GM19025 (cell line): ENCODE measurements around the gene FASN.

Source experiments
- ATAC-seq: cut with Tn5 transposase; IDR thresholded peaks from one replicate; pipeline ENCODE4 v1.9.1; 2021; ENCODE audit warnings: mild to moderate bottlenecking, low read depth, moderate library complexity; ENCODE audit not compliant: unreplicated experiment

The FASN gene

GRCh38 chr17:82059272-82060000, 38.6 kb downstream of the FASN start:
- no peak for ATAC-seq

GRCh38 chr17:82058855-82059249, 39.2 kb downstream of the FASN start:
- ATAC-seq = no peak

- ATAC-seq = no peak
Measured at GRCh38 chr17:82058230-82058854, 39.7 kb downstream of the FASN start.

GRCh38 chr17:82056729-82057621, 41.1 kb downstream of the FASN start:
- ATAC-seq = no peak

DNA sequence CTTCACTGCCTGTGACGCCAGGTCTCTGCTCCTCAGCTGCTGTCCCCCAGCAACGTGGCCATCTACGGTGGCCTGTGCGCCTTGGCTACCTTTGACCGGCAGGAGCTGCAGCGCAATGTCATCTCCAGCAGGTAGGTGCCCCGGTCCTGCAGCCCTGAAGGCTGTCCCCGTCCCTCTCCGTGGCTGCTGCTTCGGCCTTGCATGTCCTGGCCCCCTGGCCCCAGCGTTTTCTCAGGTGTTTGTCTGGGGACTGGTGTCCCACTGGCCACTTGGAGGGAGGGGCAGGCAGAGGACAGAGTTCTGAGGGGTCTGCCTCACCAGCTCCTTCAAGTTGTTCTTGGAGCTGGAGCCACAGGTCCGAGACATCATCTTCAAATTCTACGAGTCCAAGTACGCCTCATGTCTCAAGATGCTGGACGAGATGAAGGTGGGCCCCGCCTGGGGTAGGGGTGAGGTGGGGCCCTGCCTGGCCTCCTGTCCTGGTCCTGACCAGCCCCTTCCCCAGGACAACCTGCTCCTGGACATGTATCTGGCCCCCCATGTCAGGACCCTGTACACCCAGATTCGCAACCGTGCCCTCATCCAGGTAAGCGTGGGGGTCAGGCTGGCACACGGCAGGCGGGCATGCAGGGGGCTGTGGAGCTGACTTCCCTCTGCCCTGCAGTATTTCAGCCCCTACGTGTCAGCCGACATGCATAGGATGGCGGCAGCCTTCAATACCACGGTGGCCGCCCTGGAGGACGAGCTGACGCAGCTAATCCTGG, 41.9 kb downstream of the FASN start:
- ATAC-seq = no peak

DNA sequence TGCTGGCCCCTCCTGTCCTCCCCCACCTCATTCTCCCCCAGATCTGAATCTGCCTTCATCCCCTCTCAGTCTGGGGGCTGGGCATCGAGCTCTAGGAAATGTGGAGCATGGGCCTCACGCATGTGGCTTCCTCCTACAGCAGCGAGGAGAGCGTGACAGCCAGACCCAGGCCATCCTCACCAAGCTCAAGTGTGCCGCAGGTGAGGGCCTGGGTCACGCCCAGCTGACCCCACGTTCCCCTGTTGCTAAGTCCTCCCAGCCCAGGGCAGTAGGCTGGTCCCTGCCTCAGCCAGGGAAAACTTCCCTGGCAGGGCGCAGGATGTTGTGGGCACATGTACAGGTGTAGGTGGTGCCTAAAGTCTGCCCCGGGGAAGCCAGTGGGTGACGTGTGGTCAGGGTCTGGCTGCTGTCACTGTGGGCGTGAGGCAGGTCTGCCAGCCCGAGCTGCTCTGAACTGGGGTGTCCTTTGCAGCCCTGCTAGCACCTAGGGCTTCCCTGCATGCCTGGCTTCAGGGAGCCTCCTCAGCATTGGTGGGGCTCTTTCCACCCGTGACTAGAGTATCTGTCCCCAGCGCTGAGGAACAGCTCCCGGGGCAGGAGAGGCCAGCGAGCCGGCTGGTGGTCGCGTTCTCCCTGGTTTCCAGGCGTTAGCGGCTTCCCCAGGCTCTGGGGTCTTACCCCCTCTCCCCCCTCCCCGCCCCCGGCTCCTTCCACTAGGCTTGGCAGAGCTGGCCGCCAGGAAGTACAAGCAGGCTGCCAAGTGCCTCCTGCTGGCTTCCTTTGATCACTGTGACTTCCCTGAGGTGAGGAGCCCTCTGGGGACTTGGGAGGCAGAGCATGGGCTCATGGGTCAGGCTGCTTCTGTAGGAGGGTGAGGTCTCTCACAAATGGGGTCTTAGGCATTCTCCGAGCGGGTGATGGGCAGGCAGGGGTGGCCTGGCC, 42.7 kb downstream of the FASN start:
- no peak for ATAC-seq

DNA sequence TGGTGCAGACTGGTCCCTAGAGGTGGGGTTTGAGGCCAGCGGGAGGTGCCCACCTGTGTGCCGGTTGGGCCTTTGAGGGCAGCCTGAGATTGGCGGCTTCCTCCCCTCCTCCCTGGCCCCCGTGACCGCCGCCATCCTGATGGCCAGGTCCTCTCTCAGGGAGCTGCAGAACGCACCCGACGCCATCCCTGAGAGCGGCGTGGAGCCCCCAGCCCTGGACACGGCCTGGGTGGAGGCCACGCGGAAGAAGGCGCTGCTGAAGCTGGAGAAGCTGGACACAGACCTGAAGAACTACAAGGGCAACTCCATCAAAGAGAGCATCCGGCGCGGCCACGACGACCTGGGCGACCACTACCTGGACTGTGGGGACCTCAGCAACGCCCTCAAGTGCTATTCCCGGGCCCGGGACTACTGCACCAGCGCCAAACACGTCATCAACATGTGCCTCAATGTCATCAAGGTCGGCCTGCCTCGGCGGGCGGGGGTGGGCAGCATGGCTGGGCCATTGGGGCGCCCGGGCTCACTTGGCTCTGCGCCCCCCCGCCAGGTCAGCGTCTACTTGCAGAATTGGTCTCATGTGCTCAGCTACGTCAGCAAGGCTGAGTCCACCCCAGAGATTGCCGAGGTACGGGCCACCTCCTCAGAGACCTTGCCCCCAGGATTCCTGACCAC, 43.5 kb downstream of the FASN start:
- no peak for ATAC-seq

DNA sequence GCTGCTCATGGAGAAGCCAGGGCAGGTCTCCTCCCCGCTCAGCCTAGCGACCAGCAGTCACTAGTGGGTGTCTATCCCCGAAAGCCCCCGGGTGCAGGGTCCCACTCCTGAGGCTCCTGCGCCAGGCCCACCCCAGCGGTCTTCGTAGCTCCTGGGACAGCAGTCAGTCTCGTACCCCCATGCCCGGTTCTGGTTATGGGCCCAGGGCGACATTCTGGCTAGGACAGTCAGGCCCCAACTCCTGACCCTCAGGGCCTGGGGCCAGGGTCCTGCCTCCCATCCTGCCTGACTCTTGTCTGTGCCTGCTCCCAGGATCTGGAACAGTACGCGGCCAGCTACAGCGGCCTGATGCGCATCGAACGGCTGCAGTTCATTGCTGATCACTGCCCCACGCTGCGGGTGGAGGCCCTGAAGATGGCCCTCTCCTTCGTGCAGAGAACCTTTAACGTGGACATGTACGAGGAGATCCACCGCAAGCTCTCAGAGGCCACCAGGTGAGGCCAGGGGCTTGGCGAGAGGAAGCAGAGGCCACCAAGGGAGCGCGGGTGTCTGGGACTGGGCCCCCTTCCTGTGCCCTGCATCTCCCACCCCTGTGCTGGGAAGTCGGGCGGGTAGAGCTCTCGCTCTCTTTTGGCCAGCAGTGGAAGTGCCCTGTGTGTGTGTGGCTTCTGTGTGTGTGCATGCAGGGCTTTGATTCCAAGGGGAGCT, 44.3 kb downstream of the FASN start:
- ATAC-seq = no peak

DNA sequence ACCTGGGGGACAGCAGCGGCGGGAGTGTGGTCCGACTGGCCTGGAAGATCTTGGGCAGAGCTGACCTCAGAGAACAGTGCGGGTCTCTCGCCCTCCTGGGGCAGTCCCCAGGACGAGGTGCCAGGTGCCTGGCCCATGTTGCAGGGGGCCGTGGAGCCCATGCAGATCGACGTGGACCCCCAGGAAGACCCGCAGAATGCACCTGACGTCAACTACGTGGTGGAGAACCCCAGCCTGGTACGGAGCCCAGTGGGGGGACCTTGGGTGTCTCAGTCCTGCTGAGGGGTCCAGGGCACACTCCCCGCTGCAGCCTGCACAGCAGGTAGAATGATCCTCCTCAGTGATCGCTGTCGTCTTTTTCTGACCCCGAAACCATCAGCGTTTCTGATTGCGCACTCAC, 44.9 kb downstream of the FASN start:
- no peak for ATAC-seq

DNA sequence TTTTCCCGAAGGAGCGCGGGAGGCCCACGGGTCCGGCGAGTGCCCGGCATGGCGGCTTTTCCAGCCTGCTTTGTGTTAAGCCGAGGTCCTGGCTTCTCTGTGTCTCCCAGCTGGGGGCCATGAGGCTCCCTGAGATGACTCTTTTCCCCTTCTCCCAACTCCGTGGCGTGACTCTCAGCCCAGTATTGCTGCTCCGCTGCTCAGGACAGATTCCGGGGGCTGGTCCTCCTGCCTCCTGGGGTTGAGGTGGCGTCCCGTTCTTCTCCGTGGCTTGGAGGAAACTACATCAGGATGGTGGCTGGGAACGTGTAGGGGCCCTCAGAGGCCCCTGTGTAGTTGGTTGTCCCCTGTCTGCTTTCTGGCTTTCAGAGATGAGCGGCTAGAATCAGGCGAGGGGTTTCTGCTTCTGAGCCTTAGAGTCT, 45.4 kb downstream of the FASN start:
- no peak for ATAC-seq

DNA sequence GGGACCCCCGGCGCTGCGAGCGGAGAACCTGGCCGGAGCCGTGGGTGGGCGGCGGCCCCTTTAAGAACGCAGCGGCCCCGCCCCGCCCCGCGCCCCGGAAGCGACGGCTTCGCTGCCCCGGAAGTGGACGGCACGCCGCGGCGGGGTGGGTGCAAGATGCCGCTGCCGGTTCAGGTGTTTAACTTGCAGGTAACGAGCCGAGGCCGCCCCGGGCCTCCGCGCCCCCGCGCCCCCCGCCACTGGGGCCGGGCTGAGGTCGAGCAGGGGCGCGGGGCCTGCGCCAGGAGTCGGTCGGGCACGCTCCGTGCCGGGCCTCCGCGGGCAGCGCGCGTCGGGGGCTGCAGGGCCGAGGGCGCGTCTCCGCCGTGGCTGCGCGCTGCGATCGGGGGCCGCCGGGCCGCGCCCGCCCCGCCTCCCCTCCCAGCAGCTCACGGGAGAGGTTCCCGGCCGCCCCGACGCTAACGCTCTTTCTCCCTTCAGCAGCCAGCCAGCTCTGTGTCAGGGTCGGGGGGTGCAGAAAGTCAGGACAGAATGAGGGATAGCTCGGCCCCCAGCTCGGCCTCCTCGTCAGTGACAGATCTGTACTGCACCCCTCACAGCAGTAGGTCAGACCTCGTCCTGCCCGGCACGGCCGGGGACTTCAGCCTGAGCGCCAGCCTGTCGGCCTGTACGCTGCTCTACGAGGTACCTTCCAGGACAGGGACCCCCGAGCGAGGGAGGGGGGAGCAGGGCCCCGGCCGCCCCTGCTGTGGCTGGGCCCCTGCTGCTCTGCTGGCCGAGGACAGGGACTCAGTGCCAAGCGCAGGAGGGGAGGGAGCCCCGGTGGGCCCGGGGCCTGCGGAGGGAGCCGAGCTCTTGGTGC, 46.0 kb downstream of the FASN start, which contains the start of the genes GPS1 and RFNG:
TSS of gene GPS1 (plus strand) at position 123 of the 862 bp plus-strand sequence. CDS start at position 157, 34 bp downstream.
TSS of gene RFNG (minus strand) at position 36 of the 862 bp plus-strand sequence. CDS start 45 bp downstream, outside the sequence.
- ATAC-seq = peak; percentile 70

- peak; percentile 18 for ATAC-seq
Measured at GRCh38 chr17:82050761-82051641, 47.0 kb downstream of the FASN start.

DNA sequence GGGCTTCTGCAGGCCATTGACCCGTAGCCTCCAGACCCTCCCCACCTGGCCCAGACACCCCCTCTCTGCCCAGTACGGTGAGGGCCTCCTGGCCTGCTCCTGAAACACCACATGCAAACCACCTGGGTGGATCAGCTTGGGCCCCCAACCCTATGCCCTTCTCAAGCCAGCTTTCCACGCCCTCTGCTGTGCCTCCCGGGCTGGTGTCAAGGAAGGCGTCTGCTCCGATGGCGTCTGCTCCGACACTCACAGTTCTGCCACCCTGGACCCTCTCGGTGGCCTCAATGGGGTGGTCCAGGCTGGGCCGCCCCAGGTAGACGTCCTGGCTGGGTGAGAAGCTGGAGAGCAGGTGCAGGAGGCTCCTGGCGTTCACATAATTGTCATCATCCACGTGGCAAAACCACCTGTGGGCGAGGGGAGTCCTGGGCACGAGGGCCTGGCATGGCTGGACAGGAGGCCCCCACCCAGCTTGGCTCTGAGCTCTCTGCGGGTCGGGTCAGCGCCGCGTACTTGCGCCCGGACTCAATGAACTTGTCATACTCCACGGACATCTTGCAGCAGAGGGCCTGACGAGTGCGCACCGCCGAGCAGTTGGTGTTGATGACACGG, 47.8 kb downstream of the FASN start:
- ATAC-seq = no peak

- no peak for ATAC-seq
Measured at GRCh38 chr17:82049521-82049971, 48.5 kb downstream of the FASN start.

- ATAC-seq = no peak
Measured at GRCh38 chr17:82049106-82049505, 48.9 kb downstream of the FASN start.

DNA sequence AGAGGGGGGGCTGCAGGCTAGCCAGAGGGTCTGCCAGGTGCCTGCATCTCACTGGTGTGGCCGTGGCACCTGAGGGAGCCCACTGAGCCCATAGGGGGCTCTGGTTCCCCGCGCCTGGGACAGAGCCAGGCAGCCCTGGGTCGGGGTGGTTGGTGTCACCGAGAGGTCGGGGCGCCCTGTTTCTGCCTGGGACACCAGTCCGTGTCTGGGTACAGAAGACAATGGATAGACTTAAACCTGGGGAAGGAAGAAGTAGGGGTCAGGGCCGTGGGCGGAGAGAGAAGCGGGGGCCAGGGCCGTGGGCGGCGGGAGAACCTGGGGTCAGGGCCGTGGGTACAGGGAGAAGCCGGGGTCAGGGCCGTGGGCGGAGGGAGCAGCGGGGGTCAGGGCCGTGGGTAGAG, 49.5 kb downstream of the FASN start:
- ATAC-seq = no peak
